ENCODE measurements around the gene NUBP2. TPM values are rescaled to one million over a fixed set of nuclear protein-coding genes. Genes with fewer than 3 reads are reported as not detected.

Gene NUBP2
- total RNA-seq, 1 experiment from 2014 or later = 69.4 TPM

DNA sequence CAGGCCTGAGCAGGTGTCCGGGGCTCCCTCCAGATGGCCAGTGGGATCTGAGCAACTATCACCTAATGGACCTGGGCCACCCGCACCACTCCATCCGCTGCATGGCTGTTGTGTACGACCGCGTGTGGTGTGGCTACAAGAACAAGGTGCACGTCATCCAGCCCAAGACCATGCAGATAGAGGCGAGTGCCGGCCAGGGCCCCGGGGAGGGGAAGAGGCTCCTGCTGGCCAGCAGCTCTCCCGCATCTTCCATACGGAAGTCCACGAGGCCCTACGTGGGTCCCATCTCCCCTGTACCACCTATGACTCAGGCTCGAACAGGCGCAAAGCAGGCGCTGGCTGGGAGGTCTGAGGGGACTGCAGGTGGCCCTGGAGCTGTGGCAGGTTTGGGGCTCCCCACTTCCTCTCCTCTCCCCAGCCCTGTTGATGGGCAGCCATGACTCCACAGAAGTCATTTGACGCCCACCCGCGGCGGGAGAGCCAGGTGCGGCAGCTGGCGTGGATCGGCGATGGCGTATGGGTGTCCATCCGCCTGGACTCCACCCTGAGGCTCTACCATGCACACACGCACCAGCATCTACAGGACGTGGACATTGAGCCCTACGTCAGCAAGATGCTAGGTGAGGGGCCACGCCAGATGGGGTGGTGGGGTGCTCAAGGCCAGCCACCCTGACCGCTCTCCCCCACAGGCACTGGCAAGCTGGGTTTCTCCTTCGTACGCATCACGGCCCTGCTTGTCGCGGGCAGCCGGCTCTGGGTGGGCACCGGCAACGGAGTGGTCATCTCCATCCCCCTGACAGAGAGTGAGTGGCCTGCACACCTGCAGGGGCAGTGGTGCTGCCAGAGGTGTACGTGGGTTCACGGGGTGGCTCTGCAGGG lies 15.4 kb upstream of the NUBP2 start:
- H2AK5ac ChIP-seq (ENCODE audit: insufficient read length, low read length) = no peak overlapping the region
- no peak overlapping the region for H2AFZ ChIP-seq (ENCODE audit: low read length)
- no peak overlapping the region for H4K5ac ChIP-seq (ENCODE audit: insufficient read length, low read depth, low read length)
- H2BK5ac ChIP-seq (ENCODE audit: insufficient read length, low read length) = no peak overlapping the region
- H3K79me2 ChIP-seq (ENCODE audit: insufficient read depth, low read length) = no peaks in the 10 kb centered on the region; the same call in 1 of the 2 replicates
- no peaks in the 10 kb centered on the region for H3K9me3 Mint-ChIP-seq
- no peaks in the 10 kb centered on the region for H3K27me3 ChIP-seq (ENCODE audit: insufficient read depth, low read length)
- no peak for DNase-seq
- H4K8ac ChIP-seq (replicated peaks; ENCODE audit: insufficient read length, low read depth, low read length) = no peak overlapping the region
- peaks cover 6% of the 10 kb centered on the region for H3K23me2 ChIP-seq (ENCODE audit: insufficient read length, low read depth, low read length, poor library complexity, severe bottlenecking)
- no peaks in the 10 kb centered on the region for H3K4me1 ChIP-seq (ENCODE audit: insufficient read depth, low read length)
- no peak overlapping the region for H2BK12ac ChIP-seq (ENCODE audit: insufficient read length, low read depth, low read length)
- no peak overlapping the region for H4K91ac ChIP-seq (ENCODE audit: insufficient read length, low read depth, low read length)
- no peak overlapping the region for H2BK120ac ChIP-seq (ENCODE audit: low read depth, low read length, poor library complexity, severe bottlenecking)
- no peak overlapping the region for H3K27ac Mint-ChIP-seq
- no peaks in the 10 kb centered on the region; the same call in 1 of the 2 replicates for H3K27me3 Mint-ChIP-seq (ENCODE audit: low read depth)
- no peak overlapping the region for H2BK20ac ChIP-seq (ENCODE audit: low read depth, low read length, poor library complexity, severe bottlenecking)
- H3K27ac ChIP-seq (ENCODE audit: insufficient read length, low read depth, low read length) = no peak overlapping the region
- no peak overlapping the region for H3T11ph ChIP-seq (ENCODE audit: low read length)
- H3K4me3 Mint-ChIP-seq = no peak overlapping the region
- H3K4me2 ChIP-seq (ENCODE audit: insufficient read depth, insufficient read length, low read length) = no peak overlapping the region
- H3K14ac ChIP-seq (ENCODE audit: insufficient read depth, low read length) = no peak overlapping the region
- no peaks in the 10 kb centered on the region for H3K9me3 ChIP-seq (ENCODE audit: control insufficient read depth, low read depth, low read length)
- no peaks in the 10 kb centered on the region for H4K20me1 ChIP-seq (ENCODE audit: control insufficient read depth, insufficient read depth, insufficient read length)
- H3K18ac ChIP-seq (ENCODE audit: insufficient read length, low read depth, low read length) = no peak overlapping the region
- no peaks in the 10 kb centered on the region for H3K79me1 ChIP-seq (ENCODE audit: insufficient read depth, low read depth, low read length, poor library complexity, severe bottlenecking)
- no CpG with 5 or more reads among the region's 42 CpGs for WGBS (ENCODE audit: extremely low coverage, insufficient read length, low lambda C conversion rate)
- H3K23ac ChIP-seq (ENCODE audit: insufficient read length, low read depth, low read length) = no peak overlapping the region
- no peak overlapping the region for H2BK15ac ChIP-seq (ENCODE audit: low read depth, low read length)
- H3K4me1 Mint-ChIP-seq = peaks cover 3 to 14% of the 10 kb centered on the region in 2 experiments
- TF ChIP-seq, protein P1, sequence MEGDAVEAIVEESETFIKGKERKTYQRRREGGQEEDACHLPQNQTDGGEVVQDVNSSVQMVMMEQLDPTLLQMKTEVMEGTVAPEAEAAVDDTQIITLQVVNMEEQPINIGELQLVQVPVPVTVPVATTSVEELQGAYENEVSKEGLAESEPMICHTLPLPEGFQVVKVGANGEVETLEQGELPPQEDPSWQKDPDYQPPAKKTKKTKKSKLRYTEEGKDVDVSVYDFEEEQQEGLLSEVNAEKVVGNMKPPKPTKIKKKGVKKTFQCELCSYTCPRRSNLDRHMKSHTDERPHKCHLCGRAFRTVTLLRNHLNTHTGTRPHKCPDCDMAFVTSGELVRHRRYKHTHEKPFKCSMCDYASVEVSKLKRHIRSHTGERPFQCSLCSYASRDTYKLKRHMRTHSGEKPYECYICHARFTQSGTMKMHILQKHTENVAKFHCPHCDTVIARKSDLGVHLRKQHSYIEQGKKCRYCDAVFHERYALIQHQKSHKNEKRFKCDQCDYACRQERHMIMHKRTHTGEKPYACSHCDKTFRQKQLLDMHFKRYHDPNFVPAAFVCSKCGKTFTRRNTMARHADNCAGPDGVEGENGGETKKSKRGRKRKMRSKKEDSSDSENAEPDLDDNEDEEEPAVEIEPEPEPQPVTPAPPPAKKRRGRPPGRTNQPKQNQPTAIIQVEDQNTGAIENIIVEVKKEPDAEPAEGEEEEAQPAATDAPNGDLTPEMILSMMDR (conservative IDR thresholded peaks at IDR 0.05) = no peak
- no peak overlapping the region for H3K9ac ChIP-seq (ENCODE audit: extremely low read depth, insufficient read length, low read length)
- no peak overlapping the region for H3K56ac ChIP-seq (ENCODE audit: insufficient read length, low read depth, low read length)
- H3K36me3 Mint-ChIP-seq (ENCODE audit: insufficient read depth in 1 of 3, low read depth in 3 of 3) = peaks cover 10 to 36% (median 31%) of the 10 kb centered on the region in 3 experiments; a peak in 6 of 7 replicates
- no peak overlapping the region for H3K4ac ChIP-seq (ENCODE audit: low read depth, low read length)

Measured in H9 (cell line).